Chondrocyte (in vitro differentiated cells): ENCODE measurements around the gene SLC10A7. TPM values are rescaled to one million over a fixed set of nuclear protein-coding genes. Genes with fewer than 3 reads are reported as not detected.
"Not testable (repeated sequence)": the region's sequence is repeated elsewhere in the genome, so short reads cannot be mapped to it uniquely, and the experiment has no call there.

ENCODE experiments used
- DNase-seq: peaks from one replicate; pipeline ENCODE4 v3.0.0; 2021; ENCODE audit warnings: mixed read lengths, low spot score
- H3K27ac Mint-ChIP-seq: one replicate; pipeline ENCODE4 v1.8.0; 2021; ENCODE audit warnings: mild to moderate bottlenecking, moderate library complexity, mixed read lengths; ENCODE audit not compliant: unreplicated experiment
- H3K27me3 Mint-ChIP-seq: 2 replicates; pipeline ENCODE4 v1.8.0; 2021; ENCODE audit warnings: low read depth, mixed read lengths
- H3K36me3 Mint-ChIP-seq: 2 replicates; pipeline ENCODE4 v1.8.0; 2021; ENCODE audit warnings: low read depth, mixed read lengths
- H3K4me1 Mint-ChIP-seq: 2 replicates; pipeline ENCODE4 v1.8.0; 2021; ENCODE audit warnings: low read depth, mild to moderate bottlenecking, mixed read lengths
- H3K4me3 Mint-ChIP-seq: one replicate; pipeline ENCODE4 v1.8.0; 2021; ENCODE audit warnings: mild to moderate bottlenecking, moderate library complexity, mixed read lengths; ENCODE audit not compliant: unreplicated experiment
- H3K9me3 Mint-ChIP-seq: 2 replicates; pipeline ENCODE4 v1.8.0; 2021; ENCODE audit warnings: low read depth, mixed read lengths
- CTCF ChIP-seq: fragments of 200-600 bp; sonication (generic); IDR thresholded peaks from 2 replicates; pipeline ENCODE4 v1.5.0; 2021; ENCODE audit warnings: antibody characterized with exemption, mild to moderate bottlenecking, moderate library complexity
- total RNA-seq: library from RNA; stranded (reverse); gene quantifications from 3 replicates; pipeline ENCODE4 v1.2.1, GENCODE V29; 2021

SLC10A7 gene
- total RNA-seq, 1 donor from 2014 or later = 7.6 TPM

- Mint-ChIP-seq H3K27ac (no peak overlapping the region), H3K9me3 (no peaks in the 10 kb centered on the region)
- no peak for DNase-seq
Observed at GRCh38 chr4:146368209-146368608, 153.5 kb downstream of the SLC10A7 start.

GRCh38 chr4:146367347-146367746 is 154.4 kb downstream of the SLC10A7 start:
- no peak for DNase-seq
- H3K9me3 Mint-ChIP-seq = peaks cover 3% of the 10 kb centered on the region
- no peak overlapping the region for H3K4me3 Mint-ChIP-seq
- no peak overlapping the region for H3K27ac Mint-ChIP-seq
- peaks cover 13% of the 10 kb centered on the region for H3K4me1 Mint-ChIP-seq
- H3K27me3 Mint-ChIP-seq = no peaks in the 10 kb centered on the region
- peaks cover 4% of the 10 kb centered on the region for H3K36me3 Mint-ChIP-seq
- no peak for TF ChIP-seq CTCF

More at GRCh38 chr4:146368209-146368608, 153.5 kb downstream of the SLC10A7 start:
- no peaks in the 10 kb centered on the region for H3K27me3 Mint-ChIP-seq
- peaks cover 13% of the 10 kb centered on the region for H3K4me1 Mint-ChIP-seq
- no peak overlapping the region for H3K4me3 Mint-ChIP-seq
- no peak for TF ChIP-seq CTCF
- H3K36me3 Mint-ChIP-seq = peaks cover 4% of the 10 kb centered on the region

GRCh38 chr4:146359771-146360170 is 162.0 kb downstream of the SLC10A7 start:
- H3K27ac Mint-ChIP-seq = no peak overlapping the region
- H3K4me1 Mint-ChIP-seq = no peaks in the 10 kb centered on the region
- DNase-seq = no peak
- H3K27me3 Mint-ChIP-seq = no peaks in the 10 kb centered on the region
- H3K4me3 Mint-ChIP-seq = no peak overlapping the region
- peaks cover 11% of the 10 kb centered on the region for H3K9me3 Mint-ChIP-seq
- no peak for TF ChIP-seq CTCF
- H3K36me3 Mint-ChIP-seq = peaks cover 5% of the 10 kb centered on the region

- H3K4me3 Mint-ChIP-seq = peak overlapping the region; percentile 63
- not testable (repeated sequence) for H3K27ac Mint-ChIP-seq, H3K9me3 Mint-ChIP-seq, H3K27me3 Mint-ChIP-seq, H3K36me3 Mint-ChIP-seq, H3K4me1 Mint-ChIP-seq, DNase-seq
Observed at GRCh38 chr4:146350114-146350513, 171.6 kb downstream of the SLC10A7 start.

- Mint-ChIP-seq H3K27me3 (no peaks in the 10 kb centered on the region), H3K9me3 (peaks cover 3% of the 10 kb centered on the region), H3K36me3 (no peaks in the 10 kb centered on the region), H3K4me1 (peaks cover 11% of the 10 kb centered on the region), H3K4me3 (peak overlapping the region; percentile 46), H3K27ac (no peak overlapping the region)
- no peak for TF ChIP-seq CTCF
- no peak for DNase-seq
Observed at GRCh38 chr4:146349306-146349705, 172.4 kb downstream of the SLC10A7 start.

GRCh38 chr4:146347822-146348221 is 173.9 kb downstream of the SLC10A7 start:
- no peak overlapping the region for H3K4me3 Mint-ChIP-seq
- TF ChIP-seq CTCF = no peak
- H3K9me3 Mint-ChIP-seq = peaks cover 3% of the 10 kb centered on the region
- H3K4me1 Mint-ChIP-seq = peaks cover 17% of the 10 kb centered on the region
- DNase-seq = no peak
- H3K27me3 Mint-ChIP-seq = no peaks in the 10 kb centered on the region
- no peak overlapping the region for H3K27ac Mint-ChIP-seq
- H3K36me3 Mint-ChIP-seq = no peaks in the 10 kb centered on the region
